ENCODE results near the gene SP2.

The SP2 gene

GRCh38 chr17:47879028-47879585 lies 16.9 kb upstream of the SP2 start:
- TF ChIP-seq ZFX (IDR thresholded peaks at IDR 0.05; ENCODE audit: borderline replicate concordance): no peak
- no peak for TF ChIP-seq CTCF (IDR thresholded peaks at IDR 0.05)
- H3K27ac ChIP-seq: no peak overlapping the region

- no peak for TF ChIP-seq CTCF (IDR thresholded peaks at IDR 0.05)
- no peak for TF ChIP-seq ZFX (IDR thresholded peaks at IDR 0.05; ENCODE audit: borderline replicate concordance)
- no peak overlapping the region for H3K27ac ChIP-seq
Observed at GRCh38 chr17:47879776-47880454, 16.1 kb upstream of the SP2 start.

GRCh38 chr17:47882247-47882646 lies 13.8 kb upstream of the SP2 start:
- H3K27ac ChIP-seq: no peak overlapping the region

GRCh38 chr17:47882695-47883588 lies 13.1 kb upstream of the SP2 start:
- TF ChIP-seq CTCF (IDR thresholded peaks at IDR 0.05): no peak
- TF ChIP-seq ZFX (IDR thresholded peaks at IDR 0.05; ENCODE audit: borderline replicate concordance): no peak
- no peak overlapping the region for H3K27ac ChIP-seq

More at GRCh38 chr17:47882247-47882646, 13.8 kb upstream of the SP2 start:
- no peak for TF ChIP-seq ZFX (IDR thresholded peaks at IDR 0.05; ENCODE audit: borderline replicate concordance)
- TF ChIP-seq CTCF (IDR thresholded peaks at IDR 0.05): no peak

- H3K27ac ChIP-seq: no peak overlapping the region
- TF ChIP-seq CTCF (IDR thresholded peaks at IDR 0.05) (no peak), ZFX (IDR thresholded peaks at IDR 0.05; ENCODE audit: borderline replicate concordance) (no peak)
Observed at GRCh38 chr17:47883589-47884426, 12.2 kb upstream of the SP2 start.

- H3K27ac ChIP-seq: no peak overlapping the region
- TF ChIP-seq CTCF (IDR thresholded peaks at IDR 0.05): no peak
- TF ChIP-seq ZFX (IDR thresholded peaks at IDR 0.05; ENCODE audit: borderline replicate concordance): no peak
Observed at GRCh38 chr17:47884427-47884740, 11.7 kb upstream of the SP2 start.

Data from 22Rv1 (cell line).